Measurements from ENCODE around the gene ZNF236.

ZNF236 gene

DNA sequence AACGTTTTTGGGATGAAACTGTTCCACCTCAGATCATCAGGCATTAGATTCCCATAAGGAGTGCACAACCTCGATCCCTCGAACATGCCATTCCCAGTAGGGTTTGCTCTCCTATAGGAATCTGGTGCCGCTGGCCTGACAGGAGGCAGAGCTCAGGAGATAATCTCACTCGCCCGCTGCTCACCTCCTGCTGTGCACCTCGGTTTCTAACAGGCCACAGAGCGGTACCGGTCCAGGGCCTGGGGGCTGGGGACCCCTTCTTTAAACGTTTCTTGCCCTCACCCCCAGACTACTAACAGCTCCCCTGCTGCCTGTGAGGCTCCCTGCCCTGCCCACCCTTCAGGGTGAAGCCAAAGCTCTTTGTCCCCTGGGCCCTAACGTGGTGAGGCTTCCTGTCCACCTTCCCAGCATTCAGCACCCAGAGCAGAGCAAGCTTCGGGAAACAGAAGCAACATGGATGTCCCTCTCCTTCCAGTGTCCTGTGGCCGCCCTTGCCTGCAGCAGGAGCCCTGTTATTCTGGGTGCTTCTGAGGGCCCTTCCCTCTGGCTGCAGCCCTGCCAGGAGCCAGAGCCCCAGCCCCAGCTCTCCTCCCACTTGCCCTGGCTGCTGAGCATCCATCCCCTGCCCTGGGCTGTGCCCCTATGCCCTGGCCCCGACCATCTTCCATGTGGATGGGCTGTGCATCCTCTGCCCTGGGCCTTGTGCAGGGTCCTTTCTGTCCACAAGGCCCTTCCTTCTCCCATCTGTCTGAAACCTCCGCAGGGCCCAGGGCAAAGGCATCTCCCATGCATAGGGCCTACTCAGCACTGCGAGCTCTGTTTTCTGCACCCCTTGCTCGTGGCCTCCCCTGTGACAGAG is 170.1 kb downstream of the ZNF236 start:
- no peak for DNase-seq

DNA sequence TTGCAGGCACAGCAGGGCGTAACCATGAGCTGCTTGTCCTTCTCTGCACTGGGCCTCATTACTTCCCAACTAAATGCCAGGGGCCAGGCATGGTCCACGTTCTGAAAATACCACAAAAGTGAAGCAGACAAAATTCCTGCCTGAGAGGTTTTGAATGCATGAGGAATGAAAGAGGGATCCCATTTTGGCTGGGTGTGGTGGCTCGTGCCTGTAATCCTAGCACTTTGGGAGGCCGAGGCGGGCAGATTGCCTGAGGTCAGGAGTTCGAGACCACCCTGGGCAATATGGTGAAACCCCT is 170.7 kb downstream of the ZNF236 start:
- no peak for DNase-seq

GRCh38 chr18:76993573-76993972 is 171.2 kb downstream of the ZNF236 start:
- DNase-seq = no peak

DNA sequence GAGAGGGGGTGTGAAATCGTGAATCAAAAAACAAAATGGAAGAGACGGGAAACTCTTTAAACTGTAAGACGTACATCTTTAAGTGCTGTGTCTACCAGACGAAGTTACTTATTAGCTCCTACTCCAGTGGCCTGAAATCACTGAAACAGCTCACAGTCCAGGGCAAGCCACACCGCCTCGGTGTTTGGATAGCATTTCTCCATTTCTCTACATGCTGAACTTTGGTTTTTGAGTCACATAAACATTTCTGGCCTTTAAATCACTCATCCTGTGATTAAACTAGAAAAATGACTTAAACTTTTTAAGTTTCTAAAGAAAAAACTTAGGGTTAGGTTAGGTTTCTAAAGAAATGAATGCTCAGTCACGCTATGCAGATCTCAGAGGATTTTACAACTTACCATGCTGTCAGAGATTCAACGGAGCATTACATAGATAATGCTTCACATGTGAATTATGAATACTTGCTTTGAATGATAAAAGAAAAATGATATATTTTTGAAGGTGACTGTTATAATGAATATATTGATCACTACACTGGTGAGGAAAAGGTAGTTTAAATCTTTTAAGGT is 171.8 kb downstream of the ZNF236 start:
- DNase-seq = no peak

DNA sequence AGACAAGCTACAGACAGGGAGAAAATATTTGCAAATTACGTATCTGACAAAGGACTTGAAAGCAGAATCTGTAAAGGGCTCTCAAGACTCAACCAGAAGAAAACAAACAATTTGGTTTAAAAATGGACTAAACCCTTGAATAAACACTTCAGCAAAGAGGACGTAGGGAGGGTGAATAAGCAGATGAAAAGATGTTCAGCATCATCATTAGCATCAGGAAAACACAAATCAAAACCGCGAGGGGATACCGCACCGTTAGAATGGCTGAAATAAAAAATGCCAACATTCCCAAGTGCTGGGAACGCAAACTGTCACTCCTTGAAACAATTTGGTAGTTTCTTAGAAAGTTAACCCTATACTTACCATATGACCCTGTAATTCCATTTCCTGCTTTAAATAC is 173.5 kb downstream of the ZNF236 start:
- no peak for DNase-seq

GRCh38 chr18:76996429-76996828 is 174.1 kb downstream of the ZNF236 start:
- no peak for DNase-seq

DNA sequence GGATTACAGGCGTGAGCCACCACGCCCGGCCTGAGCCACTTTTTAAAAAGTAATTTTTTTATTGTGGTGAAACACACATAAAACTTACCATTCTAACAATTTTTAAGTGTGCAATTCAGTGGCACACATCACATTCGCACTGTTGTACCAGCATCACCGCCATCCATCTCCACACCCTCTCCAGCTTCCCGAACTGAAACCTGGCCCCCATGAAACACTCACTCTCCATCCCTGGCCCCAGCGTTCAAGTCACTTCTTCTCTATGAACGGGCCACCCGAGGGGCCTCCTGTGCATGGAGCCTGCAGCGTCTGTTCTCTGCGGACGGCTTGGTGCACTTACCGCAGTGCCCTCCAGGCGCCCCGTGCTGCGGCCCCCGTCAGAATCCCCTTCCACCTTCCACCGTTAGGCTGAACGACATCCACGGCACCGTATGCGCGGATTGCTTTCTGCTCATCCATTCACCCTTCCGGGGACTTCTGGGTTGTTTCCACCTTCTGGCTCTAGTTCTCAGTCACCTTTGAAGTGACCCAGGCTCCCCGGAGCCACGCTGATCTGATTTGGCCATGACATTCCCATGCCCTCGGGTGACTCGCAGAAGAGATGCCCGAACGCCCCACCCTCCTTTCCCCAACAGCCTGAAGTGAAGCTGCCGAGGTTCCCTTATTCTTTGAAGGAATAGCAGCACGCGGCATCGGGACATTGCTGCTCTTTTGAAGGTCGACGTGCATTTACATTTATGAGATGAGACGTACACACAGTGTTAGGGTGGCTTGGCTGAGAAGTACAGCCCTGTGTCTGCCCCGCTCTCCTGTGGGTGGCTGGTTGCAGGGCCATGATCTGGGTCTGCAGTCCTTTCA is 175.8 kb downstream of the ZNF236 start:
- DNase-seq = no peak

DNA sequence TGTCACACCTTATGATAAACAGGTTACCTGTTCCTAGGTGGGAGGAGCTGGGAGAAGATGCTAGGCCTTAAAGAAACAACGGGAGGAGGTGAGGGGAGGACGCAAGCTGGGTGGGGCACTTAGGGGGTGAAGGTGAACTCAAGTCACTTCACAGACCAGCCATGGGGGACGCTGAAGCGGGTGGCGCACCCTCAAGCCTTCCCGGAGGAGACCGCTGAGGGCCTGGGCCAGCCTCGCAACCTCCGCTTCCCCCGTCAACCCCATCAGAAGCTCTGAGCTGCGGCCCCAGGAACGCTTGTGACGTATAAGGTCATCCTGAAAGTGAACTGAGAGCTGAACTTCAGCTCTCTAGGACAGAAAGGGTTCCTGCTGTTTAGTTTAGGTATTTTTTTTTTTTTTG is 176.7 kb downstream of the ZNF236 start:
- no peak for DNase-seq

GRCh38 chr18:77000527-77000926 is 178.2 kb downstream of the ZNF236 start:
- no peak for DNase-seq

- no peak for DNase-seq
Measured at GRCh38 chr18:77001041-77001440, 178.7 kb downstream of the ZNF236 start.

- DNase-seq = no peak
Measured at GRCh38 chr18:77001979-77002378, 179.6 kb downstream of the ZNF236 start.

GRCh38 chr18:77002496-77002895 is 180.1 kb downstream of the ZNF236 start:
- no peak for DNase-seq

GRCh38 chr18:77003316-77003715 is 181.0 kb downstream of the ZNF236 start:
- DNase-seq = no peak

GRCh38 chr18:77004555-77005380 is 182.4 kb downstream of the ZNF236 start:
- no peak for DNase-seq

DNA sequence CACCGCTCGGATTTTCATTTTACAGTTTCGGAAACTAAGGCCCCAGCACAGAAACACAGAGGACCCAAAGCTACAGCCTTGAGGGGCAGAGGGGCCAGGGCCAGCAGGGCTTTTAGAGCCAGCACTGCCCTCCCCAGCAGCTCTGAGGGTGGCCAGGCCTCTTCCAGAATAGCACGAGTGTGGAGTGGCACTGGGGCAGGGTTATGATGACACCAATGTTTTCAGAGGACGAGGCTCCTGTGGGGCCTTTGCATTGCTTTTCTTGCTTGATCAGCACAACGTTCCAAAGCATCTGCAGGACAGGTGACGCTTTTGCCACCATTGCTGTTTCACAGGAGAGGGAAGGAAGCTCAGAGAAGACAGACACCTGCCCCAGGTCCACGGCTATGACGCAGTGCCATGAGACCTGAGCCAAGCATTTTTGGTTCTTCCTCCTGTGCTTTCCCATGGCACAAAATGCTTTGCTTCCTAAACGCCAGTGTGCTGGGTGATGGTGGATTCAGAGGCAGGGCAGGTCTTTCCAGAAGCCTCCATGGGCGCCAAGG is 183.4 kb downstream of the ZNF236 start:
- DNase-seq = no peak

DNA sequence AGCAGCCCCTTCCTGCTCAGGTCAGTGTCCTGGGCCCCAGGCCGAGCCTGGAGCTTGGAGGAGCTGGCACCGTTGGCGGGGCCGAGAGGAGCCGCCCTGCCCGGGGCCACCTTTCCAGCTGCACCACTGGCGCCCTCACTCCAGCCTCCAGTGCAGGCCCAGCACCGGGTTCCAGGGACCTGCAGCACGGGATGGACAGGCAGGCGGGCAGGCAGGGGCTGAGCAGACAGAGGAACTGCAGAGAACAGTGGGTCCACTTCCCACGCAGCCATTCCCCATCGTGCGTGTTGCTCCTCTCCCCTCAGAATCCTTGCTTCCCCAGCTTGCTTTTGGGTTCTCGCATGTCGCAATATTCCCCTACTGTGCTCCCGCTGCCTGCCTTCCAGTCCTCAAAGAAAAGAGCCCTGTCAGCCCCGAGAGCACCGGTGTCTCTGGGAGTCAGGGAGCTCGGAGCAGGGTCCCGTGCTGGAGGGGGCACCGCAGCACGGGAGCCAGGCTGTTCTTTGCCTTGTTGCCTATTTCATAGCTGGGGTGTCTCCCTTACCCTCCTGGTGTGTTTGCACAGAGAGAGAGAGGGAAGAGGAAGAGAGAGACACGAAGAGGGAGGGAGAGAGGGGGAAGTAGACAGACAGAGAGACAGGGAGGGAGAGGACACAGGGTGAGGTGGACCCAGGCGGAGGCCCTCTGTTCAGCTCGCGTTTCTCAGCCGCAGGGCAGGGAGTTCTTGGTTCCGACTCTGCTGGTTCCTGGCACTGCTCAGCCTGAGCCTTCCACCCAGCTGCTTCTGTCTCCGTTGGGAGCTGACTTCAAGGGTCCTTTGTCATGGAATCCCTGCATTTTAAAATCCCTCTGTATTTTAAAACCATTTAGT is 184.2 kb downstream of the ZNF236 start:
- no peak for DNase-seq

GRCh38 chr18:77007251-77007650 is 184.9 kb downstream of the ZNF236 start:
- DNase-seq = no peak

DNA sequence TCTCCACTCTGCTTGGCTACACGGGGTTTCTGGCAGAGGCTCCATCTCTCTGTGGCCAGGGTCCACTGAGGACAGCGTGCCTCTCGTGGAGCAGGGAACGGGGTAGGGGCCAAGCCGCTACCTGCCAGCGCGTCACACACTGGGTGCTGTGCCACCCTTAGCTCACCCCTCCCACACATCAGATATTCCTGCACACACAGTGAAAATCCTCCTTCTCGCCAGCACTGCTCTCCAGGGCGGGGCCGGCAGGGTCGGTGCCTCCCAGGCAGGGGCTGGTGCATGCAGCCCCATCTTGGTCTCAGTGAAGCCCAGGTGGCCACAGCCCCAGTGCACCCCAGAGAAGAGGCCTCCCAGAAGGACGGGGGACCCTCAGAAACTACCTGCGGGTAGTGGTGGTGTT is 185.6 kb downstream of the ZNF236 start:
- DNase-seq = no peak

DNA sequence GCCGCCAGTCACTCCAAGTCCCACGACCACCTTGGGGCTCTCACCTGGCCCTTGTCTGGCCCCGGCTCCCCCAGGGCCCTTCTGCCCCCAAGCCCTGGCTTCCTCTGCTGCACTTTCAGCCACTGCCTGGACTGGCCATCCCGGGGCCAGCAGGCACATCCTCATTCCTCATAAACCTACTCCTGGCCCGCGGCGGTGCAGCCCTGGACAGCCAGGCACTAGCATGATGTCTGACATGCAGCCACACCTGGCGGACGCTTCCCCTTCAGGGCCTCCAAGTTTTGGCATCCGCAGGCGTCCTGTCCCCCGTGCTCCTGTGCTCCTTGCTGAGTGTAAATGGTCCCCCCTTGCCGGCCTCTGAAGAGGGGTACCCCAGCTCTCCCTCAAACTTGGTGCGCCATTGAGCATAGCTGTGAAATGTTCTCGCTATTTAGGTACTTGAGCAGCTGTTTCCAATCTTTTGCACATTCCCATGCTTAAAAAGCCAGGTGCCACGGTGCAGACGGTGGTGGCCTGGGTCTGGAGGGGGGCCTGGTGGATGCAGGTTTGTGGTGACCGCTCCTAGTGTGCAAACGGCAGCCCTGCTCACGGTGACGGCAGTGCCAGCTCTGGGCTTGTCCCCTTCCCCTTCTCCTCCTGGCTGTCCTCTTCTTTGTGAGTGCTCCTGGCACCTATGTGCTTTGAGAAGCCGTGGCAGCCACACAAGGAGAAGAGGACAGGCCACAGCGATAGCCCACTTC is 186.4 kb downstream of the ZNF236 start:
- no peak for DNase-seq

GRCh38 chr18:77009675-77010074 is 187.3 kb downstream of the ZNF236 start:
- no peak for DNase-seq

- DNase-seq = no peak
Measured at GRCh38 chr18:77012120-77012519, 189.8 kb downstream of the ZNF236 start.

All from activated gamma-delta T cell (primary cell).